ENCODE results near the gene SLC12A3. TPM values are rescaled to one million over a fixed set of nuclear protein-coding genes. Genes with fewer than 3 reads are reported as not detected.

Gene SLC12A3
- total RNA-seq, 4 donors from 2014 or later: not detected

DNA sequence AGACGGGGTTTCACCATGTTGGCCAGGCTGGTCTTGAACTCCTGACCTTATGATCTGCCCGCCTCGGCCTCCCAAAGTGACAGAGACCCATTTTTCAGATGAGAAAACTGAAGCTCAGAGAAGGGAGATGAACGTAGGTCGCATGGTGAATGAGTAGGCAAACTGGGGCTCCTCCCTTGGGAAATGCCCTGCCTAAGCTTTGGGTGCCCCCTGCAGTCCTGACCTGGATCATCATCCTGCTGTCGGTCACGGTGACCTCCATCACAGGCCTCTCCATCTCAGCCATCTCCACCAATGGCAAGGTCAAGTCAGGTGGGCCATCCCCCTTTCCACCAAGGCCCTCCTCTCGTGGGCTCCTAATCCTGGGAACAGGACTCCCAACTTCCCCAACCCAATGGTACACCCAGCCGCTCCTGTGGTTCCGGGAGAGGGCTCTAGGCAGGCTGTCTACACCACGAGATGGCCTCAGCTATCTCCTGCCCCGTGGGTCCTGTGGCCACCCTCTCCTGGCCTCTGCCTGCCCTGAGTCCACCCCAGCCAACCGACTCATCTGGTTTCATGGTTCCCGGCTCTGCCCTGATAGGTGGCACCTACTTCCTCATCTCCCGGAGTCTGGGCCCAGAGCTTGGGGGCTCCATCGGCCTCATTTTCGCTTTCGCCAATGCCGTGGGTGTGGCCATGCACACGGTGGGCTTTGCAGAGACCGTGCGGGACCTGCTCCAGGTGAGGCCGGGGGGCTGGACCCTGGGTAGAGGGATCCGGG, 4.7 kb downstream of the SLC12A3 start:
- no peak for DNase-seq (ENCODE audit: low spot score in 2 of 2)
- WGBS, 2 donors: 81 to 84% methylated on average over 18 to 24 of the region's 24 CpGs
- Histone ChIP-seq H3K27me3 (no peaks in the 10 kb centered on the region), H3K27ac (no peak overlapping the region), H3K4me1 (peaks cover 0 to 12% (median 3%) of the 10 kb centered on the region in 4 donors), H3K4me3 (no peak overlapping the region), H3K36me3 (no peaks in the 10 kb centered on the region), H3K9me3 (no peaks in the 10 kb centered on the region)
- TF ChIP-seq, protein P1, sequence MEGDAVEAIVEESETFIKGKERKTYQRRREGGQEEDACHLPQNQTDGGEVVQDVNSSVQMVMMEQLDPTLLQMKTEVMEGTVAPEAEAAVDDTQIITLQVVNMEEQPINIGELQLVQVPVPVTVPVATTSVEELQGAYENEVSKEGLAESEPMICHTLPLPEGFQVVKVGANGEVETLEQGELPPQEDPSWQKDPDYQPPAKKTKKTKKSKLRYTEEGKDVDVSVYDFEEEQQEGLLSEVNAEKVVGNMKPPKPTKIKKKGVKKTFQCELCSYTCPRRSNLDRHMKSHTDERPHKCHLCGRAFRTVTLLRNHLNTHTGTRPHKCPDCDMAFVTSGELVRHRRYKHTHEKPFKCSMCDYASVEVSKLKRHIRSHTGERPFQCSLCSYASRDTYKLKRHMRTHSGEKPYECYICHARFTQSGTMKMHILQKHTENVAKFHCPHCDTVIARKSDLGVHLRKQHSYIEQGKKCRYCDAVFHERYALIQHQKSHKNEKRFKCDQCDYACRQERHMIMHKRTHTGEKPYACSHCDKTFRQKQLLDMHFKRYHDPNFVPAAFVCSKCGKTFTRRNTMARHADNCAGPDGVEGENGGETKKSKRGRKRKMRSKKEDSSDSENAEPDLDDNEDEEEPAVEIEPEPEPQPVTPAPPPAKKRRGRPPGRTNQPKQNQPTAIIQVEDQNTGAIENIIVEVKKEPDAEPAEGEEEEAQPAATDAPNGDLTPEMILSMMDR (IDR thresholded peaks at IDR 0.05): peak in 1 of 5 experiments; percentile 4
- no peak for TF ChIP-seq EP300 (IDR thresholded peaks at IDR 0.05)
- no peak for TF ChIP-seq POLR2A (IDR thresholded peaks at IDR 0.05)

DNA sequence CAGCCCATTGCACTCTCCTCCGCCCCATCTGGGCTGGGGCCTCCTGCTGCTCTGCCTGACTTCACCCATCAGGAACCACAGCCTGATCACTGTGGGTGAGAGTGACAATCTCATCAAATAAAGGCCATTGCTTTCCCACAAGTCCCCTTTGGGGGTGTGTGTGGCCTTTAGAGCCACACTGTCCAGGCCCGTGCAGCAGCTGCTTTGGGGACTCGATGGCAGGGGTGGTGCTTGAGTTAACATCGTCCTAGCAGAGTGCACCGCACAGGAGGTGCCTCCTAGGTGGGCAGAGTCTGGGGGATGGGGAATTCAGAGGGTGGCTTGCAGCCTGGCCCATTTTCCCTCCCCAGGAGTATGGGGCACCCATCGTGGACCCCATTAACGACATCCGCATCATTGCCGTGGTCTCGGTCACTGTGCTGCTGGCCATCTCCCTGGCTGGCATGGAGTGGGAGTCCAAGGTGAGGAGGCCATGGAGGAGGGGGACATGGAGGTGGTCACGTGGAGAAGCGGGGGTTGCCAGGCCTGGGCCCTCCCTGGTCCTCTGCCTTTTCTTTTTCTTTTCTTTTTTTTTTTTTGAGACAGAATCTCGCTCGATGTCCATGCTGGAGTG, 5.4 kb downstream of the SLC12A3 start:
- WGBS, 2 donors: 94 to 96% methylated on average over 14 of the region's 14 CpGs
- no peak for DNase-seq (ENCODE audit: low spot score in 2 of 2)

DNA sequence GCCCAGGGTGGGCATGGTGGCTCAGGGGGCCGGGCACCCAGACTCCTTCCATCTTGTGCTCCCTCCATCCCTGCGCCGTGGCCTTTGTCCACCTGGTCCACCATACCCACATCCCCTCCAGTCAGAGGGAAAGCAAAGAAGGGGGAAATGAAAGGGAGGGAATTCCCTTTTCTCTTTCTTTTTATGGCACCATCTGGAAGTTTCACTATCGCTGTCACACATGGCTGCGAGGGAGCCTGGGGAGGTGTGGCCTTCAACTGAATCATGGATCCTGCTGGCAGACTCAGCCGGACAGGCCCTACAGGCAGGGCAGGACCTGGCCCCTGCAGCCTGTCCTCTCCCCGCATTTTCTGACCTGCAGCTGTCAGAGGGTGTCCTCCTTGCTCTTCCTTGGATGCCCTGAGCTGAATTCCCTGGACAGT, 6.2 kb downstream of the SLC12A3 start:
- 64 to 69% methylated on average over 7 of the region's 7 CpGs for WGBS, 2 donors
- Histone ChIP-seq H3K4me3 (no peak overlapping the region), H3K9me3 (no peaks in the 10 kb centered on the region), H3K27ac (no peak overlapping the region), H3K27me3 (no peaks in the 10 kb centered on the region), H3K36me3 (no peaks in the 10 kb centered on the region), H3K4me1 (peaks cover 0 to 15% (median 3%) of the 10 kb centered on the region in 4 donors)
- TF ChIP-seq EP300 (IDR thresholded peaks at IDR 0.05) (no peak), POLR2A (IDR thresholded peaks at IDR 0.05) (no peak)
- TF ChIP-seq, protein P1 (IDR thresholded peaks at IDR 0.05): no peak
- DNase-seq (ENCODE audit: low spot score in 2 of 2): no peak

More for the DNA sequence above, 5.4 kb downstream of the SLC12A3 start:
- no peaks in the 10 kb centered on the region for H3K9me3 ChIP-seq
- H3K4me3 ChIP-seq: no peak overlapping the region
- TF ChIP-seq, protein P1 (IDR thresholded peaks at IDR 0.05): no peak
- TF ChIP-seq POLR2A (IDR thresholded peaks at IDR 0.05) (no peak), EP300 (IDR thresholded peaks at IDR 0.05) (no peak)
- H3K4me1 ChIP-seq: peaks cover 0 to 15% (median 3%) of the 10 kb centered on the region in 4 donors
- H3K27me3 ChIP-seq: no peaks in the 10 kb centered on the region
- no peaks in the 10 kb centered on the region for H3K36me3 ChIP-seq
- no peak overlapping the region for H3K27ac ChIP-seq

DNA sequence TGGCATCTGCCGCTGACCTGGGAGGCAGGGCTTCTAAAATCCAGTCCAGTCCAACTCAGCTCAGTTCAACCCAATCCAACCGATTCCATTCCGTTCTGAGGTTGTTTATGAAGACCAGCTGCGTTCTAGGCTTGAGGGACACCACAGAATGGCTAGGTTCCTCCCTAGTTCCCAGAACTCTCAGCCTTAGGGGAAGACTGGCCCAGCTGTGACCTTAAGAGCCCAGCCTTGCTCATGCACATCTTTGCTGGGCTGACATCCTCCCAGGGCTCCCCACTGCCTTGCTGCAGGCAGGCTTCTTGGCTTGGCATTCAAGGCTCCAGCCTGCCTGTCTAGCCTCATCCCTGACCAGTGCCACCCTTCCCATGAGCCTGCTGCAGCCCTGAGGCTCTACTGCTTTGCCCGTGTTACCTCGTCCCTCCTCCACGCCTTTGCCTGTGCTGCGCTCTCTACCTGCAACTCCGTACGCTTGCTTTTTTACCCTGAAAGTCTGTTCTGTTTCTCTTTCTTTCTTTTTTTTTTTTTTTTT, 7.9 kb downstream of the SLC12A3 start:
- TF ChIP-seq EP300 (IDR thresholded peaks at IDR 0.05) (no peak), POLR2A (IDR thresholded peaks at IDR 0.05) (no peak)
- TF ChIP-seq, protein P1 (IDR thresholded peaks at IDR 0.05): no peak
- Histone ChIP-seq H3K27me3 (no peaks in the 10 kb centered on the region), H3K9me3 (no peaks in the 10 kb centered on the region), H3K4me3 (no peak overlapping the region), H3K27ac (no peak overlapping the region), H3K36me3 (no peaks in the 10 kb centered on the region), H3K4me1 (peaks cover 0 to 3% (median 0%) of the 10 kb centered on the region in 4 donors)
- WGBS, 2 donors: 92% methylated on average over 9 to 10 of the region's 10 CpGs
- no peak for DNase-seq (ENCODE audit: low spot score in 2 of 2)

DNA sequence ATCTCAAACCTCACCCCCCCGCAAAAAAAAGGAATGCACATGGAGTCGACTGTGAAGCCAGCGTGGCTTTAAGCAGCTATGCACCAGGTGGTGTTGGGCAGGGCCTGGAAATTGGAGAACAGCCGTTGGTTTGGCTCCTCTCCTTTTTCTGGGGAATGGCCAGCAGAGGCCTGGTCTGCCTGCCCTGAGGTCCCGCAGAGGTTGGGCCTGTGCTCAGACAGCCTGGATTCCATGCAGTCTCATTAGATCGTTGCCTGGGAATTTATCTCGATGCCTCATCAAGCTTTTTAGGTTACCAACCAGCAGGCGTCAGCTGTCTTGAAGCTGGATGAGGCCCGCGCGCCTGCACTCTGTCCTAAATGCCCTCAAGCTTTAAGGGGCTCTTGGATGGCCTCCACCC, 9.8 kb downstream of the SLC12A3 start:
- WGBS, 2 donors: 59 to 60% methylated on average over 11 of the region's 11 CpGs
- Histone ChIP-seq H3K27me3 (no peaks in the 10 kb centered on the region), H3K9me3 (no peaks in the 10 kb centered on the region), H3K27ac (no peak overlapping the region), H3K36me3 (no peaks in the 10 kb centered on the region), H3K4me1 (peaks cover 0 to 3% (median 0%) of the 10 kb centered on the region in 4 donors), H3K4me3 (no peak overlapping the region)
- TF ChIP-seq EP300 (IDR thresholded peaks at IDR 0.05): no peak
- no peak for TF ChIP-seq POLR2A (IDR thresholded peaks at IDR 0.05)
- peak in 1 of 2 donors; percentile 17 for DNase-seq (ENCODE audit: low spot score in 2 of 2)
